Natural killer cell (primary cell): ENCODE measurements around the gene TWSG1. TPM values are rescaled to one million over a fixed set of nuclear protein-coding genes. Genes with fewer than 3 reads are reported as not detected.

Source experiments
- ATAC-seq, 3 donors: fragments of 150-1000 bp in 2 of 3; fragments of 200-7000 bp in 1 of 3; cut with Tn5 transposase; 1 replicate in 1 of 3; 2 replicates in 2 of 3; pipeline ENCODE4 v1.10.0; 2021; ENCODE audit warnings: mild to moderate bottlenecking in 2 of 3, moderate library complexity in 2 of 3
- DNase-seq, 2 donors: peaks; one replicate each; pipeline versions ENCODE4 v3.0.0 to v3.0.0-alpha.2; 2013 to 2021; ENCODE audit warnings: mixed read lengths in 1 of 2
- H3K27ac ChIP-seq: one replicate; pipeline ENCODE4 v1.5.1; 2013; ENCODE audit warnings: mild to moderate bottlenecking, low read length
- H3K27me3 ChIP-seq: one replicate; pipeline ENCODE4 v1.6.1; 2013; ENCODE audit warnings: low read length; ENCODE audit not compliant: control insufficient read depth, insufficient read depth
- H3K36me3 ChIP-seq: one replicate; pipeline ENCODE4 v1.6.1; 2013; ENCODE audit warnings: low read length; ENCODE audit not compliant: control insufficient read depth, insufficient read depth
- H3K4me1 ChIP-seq: one replicate; pipeline ENCODE4 v1.6.1; 2013; ENCODE audit warnings: low read length; ENCODE audit not compliant: control insufficient read depth, insufficient read depth
- H3K4me3 ChIP-seq: one replicate; pipeline ENCODE4 v1.5.1; 2013; ENCODE audit warnings: low read length
- H3K9me3 ChIP-seq: one replicate; pipeline ENCODE4 v1.6.1; 2013; ENCODE audit warnings: low read length; ENCODE audit not compliant: control insufficient read depth, insufficient read depth
- H3K27ac Mint-ChIP-seq, 2 donors: one replicate each; pipeline ENCODE4 v1.8.0; 2022; ENCODE audit warnings: mild to moderate bottlenecking in 2 of 2, mixed read lengths in 2 of 2, moderate library complexity in 1 of 2
- H3K27me3 Mint-ChIP-seq, 2 donors: one replicate each; pipeline ENCODE4 v1.8.0; 2022; ENCODE audit warnings: low read depth in 2 of 2, mixed read lengths in 2 of 2
- H3K36me3 Mint-ChIP-seq: one replicate; pipeline ENCODE4 v1.8.0; 2022; ENCODE audit warnings: mixed read lengths
- H3K4me1 Mint-ChIP-seq, 2 donors: one replicate each; pipeline ENCODE4 v1.8.0; 2022; ENCODE audit warnings: mixed read lengths in 2 of 2
- H3K4me3 Mint-ChIP-seq: one replicate; pipeline ENCODE4 v1.8.0; 2022; ENCODE audit warnings: mild to moderate bottlenecking, moderate library complexity, mixed read lengths
- H3K9me3 Mint-ChIP-seq, 2 donors: one replicate each; pipeline ENCODE4 v1.8.0; 2022; ENCODE audit warnings: mixed read lengths in 2 of 2
- CTCF ChIP-seq: fragments of 200-600 bp; IDR thresholded peaks from one replicate; pipeline ENCODE4 v1.8.0; 2022; ENCODE audit warnings: antibody characterized with exemption
- WGBS: methylation state at CpG from one replicate; pipeline ENCODE4 v1.1.7; 2013; ENCODE audit warnings: missing lambda C conversion rate; ENCODE audit not compliant: insufficient coverage; 5-methylcytosine and 5-hydroxymethylcytosine counted together
- intact Hi-C: fragments of 100-400 bp; cut with micrococcal nuclease; formaldehyde crosslinking; loops from one replicate; pipeline ENCODE4 v1.14.2; 2022
- total RNA-seq, 4 donors: library from RNA; stranded (reverse); fragments of 120-200 nt in 1 of 4; gene quantifications; one replicate each; pipeline versions ENCODE4 v1.2.3 to v1.2.4, GENCODE V29; 2013 to 2022

TWSG1 gene
- total RNA-seq, 3 donors from 2014 or later (not counting 1 experiment from before 2014, with no cell fraction given): 3.4 to 7.3 (median 5.6) TPM

GRCh38 chr18:9343577-9343976 is 9.0 kb downstream of the TWSG1 start:
- H3K4me3 ChIP-seq: no peak overlapping the region
- no peak overlapping the region for H3K4me3 Mint-ChIP-seq

GRCh38 chr18:9346775-9347174 is 12.2 kb downstream of the TWSG1 start:
- no peak for DNase-seq
- Mint-ChIP-seq H3K9me3 (no peaks in the 10 kb centered on the region), H3K4me3 (no peak overlapping the region), H3K27me3 (no peaks in the 10 kb centered on the region), H3K27ac (no peak overlapping the region), H3K4me1 (no peaks in the 10 kb centered on the region), H3K36me3 (no peaks in the 10 kb centered on the region)
- intact Hi-C loops: no loop called here
- H3K27ac ChIP-seq: no peak overlapping the region
- no peak for TF ChIP-seq CTCF
- ATAC-seq: no peak
- WGBS: 100% methylated on average over 2 of the region's 2 CpGs
- no peaks in the 10 kb centered on the region for H3K36me3 ChIP-seq
- H3K4me3 ChIP-seq: no peak overlapping the region
- H3K4me1 ChIP-seq: no peaks in the 10 kb centered on the region
- no peaks in the 10 kb centered on the region for H3K27me3 ChIP-seq
- no peaks in the 10 kb centered on the region for H3K9me3 ChIP-seq

More at GRCh38 chr18:9343577-9343976, 9.0 kb downstream of the TWSG1 start:
- Histone ChIP-seq H3K9me3 (no peaks in the 10 kb centered on the region), H3K4me1 (no peaks in the 10 kb centered on the region), H3K36me3 (no peaks in the 10 kb centered on the region), H3K27me3 (no peaks in the 10 kb centered on the region), H3K27ac (no peak overlapping the region)
- no peak for DNase-seq
- Mint-ChIP-seq H3K27ac (no peak overlapping the region), H3K4me1 (no peaks in the 10 kb centered on the region), H3K9me3 (no peaks in the 10 kb centered on the region), H3K27me3 (no peaks in the 10 kb centered on the region), H3K36me3 (no peaks in the 10 kb centered on the region)
- no peak for TF ChIP-seq CTCF
- intact Hi-C loops: no loop called here
- no peak for ATAC-seq

GRCh38 chr18:9348079-9348671 is 13.6 kb downstream of the TWSG1 start:
- TF ChIP-seq CTCF: no peak
- Mint-ChIP-seq H3K27ac (no peak overlapping the region), H3K9me3 (no peaks in the 10 kb centered on the region), H3K4me3 (no peak overlapping the region), H3K27me3 (no peaks in the 10 kb centered on the region), H3K4me1 (no peaks in the 10 kb centered on the region), H3K36me3 (no peaks in the 10 kb centered on the region)
- H3K4me1 ChIP-seq: no peaks in the 10 kb centered on the region
- ATAC-seq (no peak), DNase-seq (no peak)
- H3K27ac ChIP-seq: no peak overlapping the region
- WGBS: 63% methylated on average over 3 of the region's 3 CpGs
- H3K4me3 ChIP-seq: no peak overlapping the region
- H3K36me3 ChIP-seq: no peaks in the 10 kb centered on the region
- no peaks in the 10 kb centered on the region for H3K27me3 ChIP-seq
- intact Hi-C loops: no loop called here
- H3K9me3 ChIP-seq: no peaks in the 10 kb centered on the region

- no peaks in the 10 kb centered on the region for H3K27me3 Mint-ChIP-seq
- DNase-seq (no peak), ATAC-seq (no peak)
- H3K36me3 ChIP-seq: no peaks in the 10 kb centered on the region
- no peaks in the 10 kb centered on the region for H3K9me3 ChIP-seq
- H3K4me3 ChIP-seq: no peak overlapping the region
- no peaks in the 10 kb centered on the region for H3K4me1 Mint-ChIP-seq
- no peak for TF ChIP-seq CTCF
- H3K27me3 ChIP-seq: no peaks in the 10 kb centered on the region
- intact Hi-C loops: no loop called here
- H3K36me3 Mint-ChIP-seq: no peaks in the 10 kb centered on the region
- H3K27ac Mint-ChIP-seq: no peak overlapping the region
- no peaks in the 10 kb centered on the region for H3K4me1 ChIP-seq
- no peak overlapping the region for H3K4me3 Mint-ChIP-seq
- no peaks in the 10 kb centered on the region for H3K9me3 Mint-ChIP-seq
- H3K27ac ChIP-seq: no peak overlapping the region
Measured at GRCh38 chr18:9348766-9349165, 14.2 kb downstream of the TWSG1 start.
